Coronary artery (tissue), 2 donors: ENCODE measurements around the gene FAM174B.

Source experiments
- DNase-seq: peaks from one replicate; pipeline ENCODE4 v3.0.0-alpha.2; 2017; ENCODE audit warnings: low spot score
- H3K27ac ChIP-seq, 2 donors: fragments of 200-600 bp; sonication (generic); one replicate each; pipeline ENCODE4 v1.5.1; 2016 to 2019
- H3K4me3 ChIP-seq: fragments of 200-600 bp; sonication (generic); 2 replicates; pipeline ENCODE4 v1.5.1; 2016; ENCODE audit warnings: mild to moderate bottlenecking, moderate library complexity
- CTCF ChIP-seq: fragments of 200-600 bp; sonication (generic); IDR thresholded peaks from one replicate; pipeline ENCODE4 v1.5.1; 2019; ENCODE audit warnings: antibody characterized with exemption

The FAM174B gene

DNA sequence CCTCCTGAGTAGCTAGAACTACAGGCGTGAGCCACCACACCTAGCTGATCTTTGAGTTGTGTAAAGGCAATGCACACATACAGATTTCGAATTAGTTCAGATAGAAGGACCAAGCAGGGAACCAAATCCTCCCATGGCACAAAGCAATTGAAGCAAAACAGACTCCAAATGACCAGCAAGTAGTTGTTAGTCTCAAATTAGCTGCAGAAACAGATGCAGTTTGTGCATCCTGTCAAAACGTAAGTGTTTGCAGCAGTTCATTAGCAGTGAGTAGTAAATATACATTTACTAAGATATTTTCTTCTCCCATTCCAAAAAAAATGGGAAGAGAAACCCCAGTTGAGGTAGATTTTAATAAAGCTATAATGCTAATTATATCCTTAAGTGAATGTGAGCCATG lies 15.8 kb upstream of the FAM174B start:
- TF ChIP-seq CTCF: no peak
- Histone ChIP-seq H3K4me3 (no peak overlapping the region), H3K27ac (no peak overlapping the region)
- DNase-seq: no peak

DNA sequence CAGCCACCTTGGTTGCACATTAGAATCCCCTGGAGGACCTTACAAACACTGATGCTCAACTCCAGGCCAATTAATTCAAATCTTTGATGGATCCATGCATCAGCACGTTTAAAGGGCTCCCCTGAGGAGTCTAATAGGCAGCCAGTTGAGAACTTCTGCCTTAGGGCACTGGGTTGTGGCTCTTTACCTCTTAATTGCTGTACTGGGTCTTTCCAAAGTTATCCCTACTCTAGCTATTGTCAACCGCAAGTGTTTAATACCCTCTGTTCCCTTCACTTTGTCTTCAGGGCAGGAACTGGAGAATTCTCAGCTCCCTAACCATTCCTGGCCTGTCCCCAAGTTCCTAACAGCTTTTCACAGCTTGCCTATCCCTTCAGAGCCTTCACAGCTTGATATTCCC lies 15.0 kb upstream of the FAM174B start:
- DNase-seq: no peak
- no peak overlapping the region for H3K4me3 ChIP-seq
- no peak overlapping the region for H3K27ac ChIP-seq
- no peak for TF ChIP-seq CTCF

- TF ChIP-seq CTCF: no peak
- no peak overlapping the region for H3K4me3 ChIP-seq
- no peak overlapping the region for H3K27ac ChIP-seq
- DNase-seq: no peak
These were observed 13.9 kb upstream of the FAM174B start for GRCh38 chr15:92669432-92669831.

DNA sequence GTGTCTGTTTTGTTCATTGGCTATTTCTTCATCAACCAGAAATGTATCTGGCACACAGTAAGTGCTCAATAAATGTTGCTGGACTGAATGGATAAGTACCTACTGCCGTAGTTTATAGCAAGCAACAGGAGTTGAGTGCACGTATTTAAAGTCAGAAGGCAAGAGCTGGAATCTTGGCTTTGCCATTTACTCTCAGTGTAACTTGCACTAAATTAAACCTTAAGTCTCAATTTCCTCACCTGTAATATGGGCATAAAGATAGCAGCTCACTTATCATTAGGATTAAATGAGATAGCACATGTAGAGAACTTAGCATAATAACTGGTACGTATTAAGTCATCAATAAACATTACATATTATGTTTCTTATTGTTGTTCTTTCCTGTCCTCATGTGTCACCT lies 13.0 kb upstream of the FAM174B start:
- no peak overlapping the region for H3K27ac ChIP-seq

GRCh38 chr15:92667970-92668485 lies 12.5 kb upstream of the FAM174B start:
- Histone ChIP-seq H3K27ac (peak overlapping the region; percentile 59 to 72), H3K4me3 (no peak overlapping the region)
- no peak for TF ChIP-seq CTCF
- DNase-seq: no peak

More for the DNA sequence above, 13.0 kb upstream of the FAM174B start:
- H3K4me3 ChIP-seq: no peak overlapping the region
- no peak for TF ChIP-seq CTCF
- DNase-seq: no peak

GRCh38 chr15:92667287-92667904 lies 11.8 kb upstream of the FAM174B start:
- no peak for TF ChIP-seq CTCF
- Histone ChIP-seq H3K4me3 (peak overlapping the region; percentile 2), H3K27ac (peak overlapping the region; percentile 59 to 72)
- DNase-seq: no peak

DNA sequence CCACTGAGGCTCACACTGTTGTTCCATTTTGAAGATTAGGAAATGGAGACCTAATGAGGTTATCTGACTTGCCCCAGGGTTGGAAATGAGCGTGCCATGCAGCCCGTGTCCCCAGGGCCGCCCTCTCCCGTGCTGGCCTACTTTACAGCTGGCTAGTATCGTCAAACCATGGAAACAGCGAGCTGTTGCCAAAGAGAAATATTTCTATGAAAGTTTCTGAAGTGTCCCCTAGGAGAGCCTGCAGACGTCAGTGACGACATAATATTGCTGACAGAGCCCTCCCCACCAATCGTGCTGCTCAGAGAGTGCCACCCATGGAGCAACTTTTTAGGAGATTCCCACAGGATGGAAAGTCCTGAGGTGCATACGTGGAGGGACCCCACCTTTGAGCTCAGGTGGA lies 11.2 kb upstream of the FAM174B start:
- peak; percentile 84 for DNase-seq
- no peak for TF ChIP-seq CTCF
- peak overlapping the region; percentile 2 for H3K4me3 ChIP-seq
- H3K27ac ChIP-seq: peak overlapping the region; percentile 59 to 72
